ENCODE measurements around the gene GALK1.

DNA sequence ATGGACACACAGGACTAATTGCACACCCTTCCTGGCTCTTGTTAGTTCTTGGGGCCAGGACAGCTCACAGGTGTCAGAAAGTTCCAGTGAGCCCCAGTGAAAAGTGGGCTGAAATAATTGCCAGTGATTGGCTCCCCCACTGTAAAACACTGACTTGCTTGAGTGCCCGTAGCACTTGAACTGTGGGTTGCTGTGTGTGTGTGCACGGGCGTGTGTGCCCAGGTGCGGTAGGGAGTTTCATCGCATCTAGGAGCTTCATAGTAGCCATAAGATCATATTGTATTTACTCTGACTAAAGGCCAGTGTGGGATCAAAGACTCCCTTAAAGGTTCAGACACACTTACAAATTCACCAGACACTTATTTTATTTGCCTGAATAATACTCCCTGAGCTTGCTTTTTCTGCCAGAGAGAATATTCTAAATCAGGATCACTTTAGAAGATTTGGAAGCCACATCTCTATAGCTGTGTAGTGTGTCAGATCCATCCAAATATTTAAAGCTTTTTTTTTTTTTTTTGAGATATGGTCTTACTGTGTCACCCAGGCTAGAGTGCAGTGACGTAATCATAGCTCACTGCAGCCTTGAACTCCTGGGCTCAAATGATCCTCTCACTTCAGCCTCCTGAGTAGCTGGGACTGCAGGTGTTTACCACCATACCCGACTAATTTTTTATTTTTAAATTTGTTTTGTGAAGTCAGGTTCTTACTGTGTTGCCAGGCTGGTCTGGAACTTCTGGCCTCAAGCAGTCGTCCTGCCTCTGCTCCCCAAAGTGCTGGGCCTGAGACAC lies 31.0 kb upstream of the GALK1 start:
- TF ChIP-seq, protein P1, sequence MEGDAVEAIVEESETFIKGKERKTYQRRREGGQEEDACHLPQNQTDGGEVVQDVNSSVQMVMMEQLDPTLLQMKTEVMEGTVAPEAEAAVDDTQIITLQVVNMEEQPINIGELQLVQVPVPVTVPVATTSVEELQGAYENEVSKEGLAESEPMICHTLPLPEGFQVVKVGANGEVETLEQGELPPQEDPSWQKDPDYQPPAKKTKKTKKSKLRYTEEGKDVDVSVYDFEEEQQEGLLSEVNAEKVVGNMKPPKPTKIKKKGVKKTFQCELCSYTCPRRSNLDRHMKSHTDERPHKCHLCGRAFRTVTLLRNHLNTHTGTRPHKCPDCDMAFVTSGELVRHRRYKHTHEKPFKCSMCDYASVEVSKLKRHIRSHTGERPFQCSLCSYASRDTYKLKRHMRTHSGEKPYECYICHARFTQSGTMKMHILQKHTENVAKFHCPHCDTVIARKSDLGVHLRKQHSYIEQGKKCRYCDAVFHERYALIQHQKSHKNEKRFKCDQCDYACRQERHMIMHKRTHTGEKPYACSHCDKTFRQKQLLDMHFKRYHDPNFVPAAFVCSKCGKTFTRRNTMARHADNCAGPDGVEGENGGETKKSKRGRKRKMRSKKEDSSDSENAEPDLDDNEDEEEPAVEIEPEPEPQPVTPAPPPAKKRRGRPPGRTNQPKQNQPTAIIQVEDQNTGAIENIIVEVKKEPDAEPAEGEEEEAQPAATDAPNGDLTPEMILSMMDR (IDR thresholded peaks at IDR 0.05), result no peak
- no peak for TF ChIP-seq ZFX (IDR thresholded peaks at IDR 0.05; ENCODE audit: borderline replicate concordance)

Measured in 22Rv1 (cell line).